T-cell (primary cell): ENCODE data around the gene AP1M2. TPM values are rescaled to one million over a fixed set of nuclear protein-coding genes. Genes with fewer than 3 reads are reported as not detected.

Source experiments
- ATAC-seq, 4 experiments: fragments of 200-7000 bp in 3 of 4; fragments of 150-1000 bp in 1 of 4; cut with Tn5 transposase; replicated peaks in 1 of 4; 1 replicate in 3 of 4; 2 replicates in 1 of 4; pipeline ENCODE4 v1.10.0; 2021; ENCODE audit warnings: moderate library complexity in 3 of 4, mild to moderate bottlenecking in 2 of 4, moderate number of reproducible peaks in 1 of 4
- CTCF ChIA-PET, 2 donors: fragments of 300-600 bp; sonication (Branson Sonifier 250); formaldehyde crosslinking; loops; one replicate each; lab custom pipeline; 2022; ENCODE audit warnings: antibody characterized with exemption in 2 of 2; lab: Charles Lee
- POLR2A ChIA-PET, 2 donors: fragments of 300-600 bp; sonication (Branson Sonifier 250); formaldehyde crosslinking; loops; one replicate each; lab custom pipeline; 2022; ENCODE audit warnings: antibody characterized with exemption in 2 of 2; lab: Charles Lee
- DNase-seq, 35 experiments: peaks; one replicate each; pipeline versions ENCODE4 v3.0.0 to v3.0.0-alpha.2; 2013 to 2023
- H3K27ac ChIP-seq: one replicate; pipeline ENCODE4 v1.5.1; 2013; ENCODE audit warnings: low read length
- H3K27me3 ChIP-seq, 2 experiments: replicated peaks in 1 of 2; 1 replicate in 1 of 2; 2 replicates in 1 of 2; pipeline versions ENCODE4 v1.6.1 to v1.7.0; 2013; ENCODE audit warnings: low read length in 1 of 2, mixed read lengths in 1 of 2; ENCODE audit not compliant: control insufficient read depth in 2 of 2, insufficient read depth in 2 of 2; ENCODE audit errors: extremely low read depth in 1 of 2
- H3K36me3 ChIP-seq, 2 donors: 1 replicate in 1 of 2; 2 replicates in 1 of 2; pipeline versions ENCODE4 v1.6.1 to v1.7.0; 2013; ENCODE audit warnings: low read length in 1 of 2; ENCODE audit not compliant: control insufficient read depth in 2 of 2, insufficient read depth in 1 of 2; ENCODE audit errors: extremely low read depth in 1 of 2
- H3K4me1 ChIP-seq, 2 experiments: 1 replicate in 1 of 2; 2 replicates in 1 of 2; pipeline versions ENCODE4 v1.6.1 to v1.7.0; 2013; ENCODE audit warnings: low read length in 2 of 2, mixed read lengths in 1 of 2; ENCODE audit not compliant: insufficient read depth in 2 of 2, control insufficient read depth in 1 of 2; ENCODE audit errors: extremely low read depth in 1 of 2
- H3K4me3 ChIP-seq, 2 donors: 1 replicate in 1 of 2; 2 replicates in 1 of 2; pipeline versions ENCODE4 v1.5.1 to v1.7.0; 2013; ENCODE audit warnings: mild to moderate bottlenecking in 2 of 2, low read length in 1 of 2, moderate library complexity in 1 of 2; ENCODE audit not compliant: control insufficient read depth in 1 of 2; ENCODE audit errors: extremely low read depth in 1 of 2
- H3K9me3 ChIP-seq: 2 replicates; pipeline ENCODE4 v1.7.0; 2013
- H3K27ac Mint-ChIP-seq, 2 donors: one replicate each; pipeline ENCODE4 v1.8.0; 2020 to 2021; ENCODE audit warnings: mild to moderate bottlenecking in 2 of 2, mixed read lengths in 2 of 2
- H3K27me3 Mint-ChIP-seq, 2 donors: one replicate each; pipeline ENCODE4 v1.8.0; 2021 to 2022; ENCODE audit warnings: mixed read lengths in 2 of 2
- H3K36me3 Mint-ChIP-seq: one replicate; pipeline ENCODE4 v1.8.0; 2021; ENCODE audit warnings: mixed read lengths
- H3K4me1 Mint-ChIP-seq, 3 donors: one replicate each; pipeline ENCODE4 v1.8.0; 2020 to 2022; ENCODE audit warnings: mixed read lengths in 3 of 3, mild to moderate bottlenecking in 1 of 3
- H3K4me3 Mint-ChIP-seq, 3 donors: one replicate each; pipeline ENCODE4 v1.8.0; 2020 to 2022; ENCODE audit warnings: mild to moderate bottlenecking in 3 of 3, mixed read lengths in 3 of 3, moderate library complexity in 3 of 3
- H3K9me3 Mint-ChIP-seq, 3 donors: one replicate each; pipeline ENCODE4 v1.8.0; 2020 to 2022; ENCODE audit warnings: mixed read lengths in 3 of 3
- whole genome bisulfite sequencing: methylation state at CpG from one replicate; pipeline ENCODE4 v1.1.5; 2013; ENCODE audit warnings: missing lambda C conversion rate; ENCODE audit not compliant: insufficient coverage; 5-methylcytosine and 5-hydroxymethylcytosine counted together
- total RNA-seq, 35 experiments: library from RNA in 6 of 35; stranded (reverse) in 6 of 35; fragments of 120-200 nt in 1 of 35; gene quantifications; one replicate each; pipeline versions ENCODE4 v1.2.1 to v1.2.4 and lab custom pipeline; 2013 to 2026

AP1M2 gene
- total RNA-seq, 5 donors from 2014 or later (not counting 1 experiment from before 2014, with no cell fraction given): 0.30 to 1.6 (median 1.1) TPM; not detected in 2

GRCh38 chr19:10568826-10569651 is 18.1 kb downstream of the AP1M2 start, which contains the start of gene CDKN2D:
Gene CDKN2D, minus strand, starts transcription at chr19:10568979. Its CDS starts 326 bp downstream, at chr19:10568653.
- ATAC-seq (peak; percentile 75 to 77 (median 76)), DNase-seq (peak; percentile 99 to 100 (median 100))
- Mint-ChIP-seq H3K36me3 (no peaks in the 10 kb centered on the region), H3K9me3 (no peaks in the 10 kb centered on the region), H3K4me3 (peak within 1 kb of the TSS; percentile 93 to 97 (median 95)), H3K27me3 (no peaks in the 10 kb centered on the region), H3K4me1 (peaks cover 43 to 54% (median 51%) of the 10 kb centered on the region in 3 donors), H3K27ac (peak within 1 kb of the TSS; percentile 97 to 98)
- H3K27me3 ChIP-seq: no peaks in the 10 kb centered on the region
- H3K27ac ChIP-seq: peak within 1 kb of the TSS; percentile 78
- H3K4me3 ChIP-seq: peak within 1 kb of the TSS; percentile 74 to 100
- H3K36me3 ChIP-seq: peaks cover 0 to 9% of the 10 kb centered on the region in 2 donors
- 0% methylated on average over 56 of the region's 71 CpGs for WGBS
- H3K4me1 ChIP-seq: peaks cover 22 to 50% of the 10 kb centered on the region in 2 experiments
- H3K9me3 ChIP-seq: no peaks in the 10 kb centered on the region
- ChIA-PET CTCF (interaction anchor here in 1 of 2 donors (0.5 kb wide), 1 partner anchor 57 kb away, joined by 5 read pairs; no protein-coding TSS in a partner anchor), POLR2A (interaction anchor here in 1 of 2 donors (0.5 kb wide), 1 partner anchor 310 kb away, joined by 3 read pairs; no protein-coding TSS in a partner anchor)

- peak overlapping the region; percentile 93 to 97 (median 95) for H3K4me3 Mint-ChIP-seq
- ChIA-PET POLR2A (interaction anchor here in 1 of 2 donors (0.7 kb wide), 1 partner anchor 875 kb away, joined by 3 read pairs; no protein-coding TSS in a partner anchor), CTCF (interaction anchor here in 1 of 2 donors (0.7 to 1.3 kb wide), 2 partner anchors 15 to 87 kb away, joined by 3 read pairs; no protein-coding TSS in a partner anchor)
- peak overlapping the region; percentile 97 to 98 for H3K27ac Mint-ChIP-seq
- under 1% methylated on average over 57 of the region's 58 CpGs for WGBS
- Histone ChIP-seq H3K4me3 (peak overlapping the region; percentile 74 to 100), H3K9me3 (no peaks in the 10 kb centered on the region), H3K27me3 (no peaks in the 10 kb centered on the region), H3K4me1 (peaks cover 22 to 55% of the 10 kb centered on the region in 2 experiments), H3K36me3 (peaks cover 0 to 12% of the 10 kb centered on the region in 2 donors), H3K27ac (peak overlapping the region; percentile 78)
- H3K4me1 Mint-ChIP-seq: peaks cover 43 to 54% (median 54%) of the 10 kb centered on the region in 3 donors
- DNase-seq (peak in 28 of 35 experiments; percentile 35 to 78 (median 58)), ATAC-seq (peak; percentile 14 to 29 (median 22))
- H3K36me3 Mint-ChIP-seq: no peaks in the 10 kb centered on the region
- no peaks in the 10 kb centered on the region for H3K9me3 Mint-ChIP-seq
- no peaks in the 10 kb centered on the region for H3K27me3 Mint-ChIP-seq
Measured at GRCh38 chr19:10568062-10568825, 18.9 kb downstream of the AP1M2 start.

GRCh38 chr19:10567656-10568055 is 19.5 kb downstream of the AP1M2 start:
- no peaks in the 10 kb centered on the region for H3K27me3 ChIP-seq
- peaks cover 0 to 13% of the 10 kb centered on the region in 2 donors for H3K36me3 ChIP-seq
- CTCF ChIA-PET: interaction anchor here in 1 of 2 donors (0.7 to 1.3 kb wide), 2 partner anchors 14 to 88 kb away, joined by 3 read pairs; no protein-coding TSS in a partner anchor
- peak in 1 of 35 experiments; percentile 46 for DNase-seq
- H3K9me3 ChIP-seq: no peaks in the 10 kb centered on the region
- POLR2A ChIA-PET: interaction anchor here in 1 of 2 donors (0.5 kb wide), 1 partner anchor 84 kb away, joined by 8 read pairs; no protein-coding TSS in a partner anchor
- H3K4me3 Mint-ChIP-seq: peak overlapping the region; percentile 93 to 97 (median 95)
- H3K4me1 Mint-ChIP-seq: peaks cover 43 to 54% (median 53%) of the 10 kb centered on the region in 3 donors
- no peaks in the 10 kb centered on the region for H3K9me3 Mint-ChIP-seq
- peak overlapping the region; percentile 97 to 98 for H3K27ac Mint-ChIP-seq
- peaks cover 22 to 54% of the 10 kb centered on the region in 2 experiments for H3K4me1 ChIP-seq
- H3K27ac ChIP-seq: peak overlapping the region; percentile 78
- H3K27me3 Mint-ChIP-seq: no peaks in the 10 kb centered on the region
- no peak for ATAC-seq
- peak overlapping the region; percentile 74 to 100 for H3K4me3 ChIP-seq
- no CpG with 5 or more reads among the region's 5 CpGs for WGBS
- no peaks in the 10 kb centered on the region for H3K36me3 Mint-ChIP-seq

- H3K36me3 Mint-ChIP-seq: no peaks in the 10 kb centered on the region
- H3K27me3 Mint-ChIP-seq: no peaks in the 10 kb centered on the region
- H3K9me3 Mint-ChIP-seq: no peaks in the 10 kb centered on the region
- Histone ChIP-seq H3K4me1 (peaks cover 22 to 52% of the 10 kb centered on the region in 2 experiments), H3K27me3 (no peaks in the 10 kb centered on the region), H3K36me3 (peaks cover 0 to 20% of the 10 kb centered on the region in 2 donors), H3K27ac (peak overlapping the region; percentile 78), H3K9me3 (no peaks in the 10 kb centered on the region), H3K4me3 (peak overlapping the region; percentile 74 to 100)
- ChIA-PET POLR2A (interaction anchor here in 1 of 2 donors (0.5 to 0.6 kb wide), 2 partner anchors 32 to 85 kb away, joined by 3 to 8 read pairs; no protein-coding TSS in a partner anchor), CTCF (interaction anchor here in 1 of 2 donors (0.6 to 1.3 kb wide), 3 partner anchors 13 to 59 kb away, joined by 3 to 4 read pairs (median 3); no protein-coding TSS in a partner anchor)
- peak overlapping the region; percentile 97 to 98 for H3K27ac Mint-ChIP-seq
- WGBS: 21% methylated on average over 19 of the region's 19 CpGs
- H3K4me1 Mint-ChIP-seq: peaks cover 40 to 48% (median 46%) of the 10 kb centered on the region in 3 donors
- DNase-seq (peak; percentile 32 to 81 (median 59)), ATAC-seq (peak in 2 of 4 experiments; percentile 3)
- H3K4me3 Mint-ChIP-seq: peak overlapping the region; percentile 93 to 97 (median 95)
Measured at GRCh38 chr19:10566658-10567410, 20.3 kb downstream of the AP1M2 start.

- Mint-ChIP-seq H3K27me3 (no peaks in the 10 kb centered on the region), H3K36me3 (peaks cover 4% of the 10 kb centered on the region), H3K27ac (peak overlapping the region; percentile 97 to 98), H3K4me3 (peak overlapping the region; percentile 93 to 97 (median 95)), H3K9me3 (no peaks in the 10 kb centered on the region), H3K4me1 (peaks cover 43 to 52% (median 46%) of the 10 kb centered on the region in 3 donors)
- peaks cover 22 to 55% of the 10 kb centered on the region in 2 experiments for H3K4me1 ChIP-seq
- DNase-seq: no peak
- peak overlapping the region; percentile 78 for H3K27ac ChIP-seq
- ChIA-PET POLR2A (interaction anchor here in 1 of 2 donors (0.6 kb wide), 1 partner anchor 33 kb away, joined by 3 read pairs; no protein-coding TSS in a partner anchor), CTCF (interaction anchor here in 1 of 2 donors (0.6 to 0.9 kb wide), 3 partner anchors 15 to 59 kb away, joined by 3 to 6 read pairs (median 4); no protein-coding TSS in a partner anchor)
- no peaks in the 10 kb centered on the region for H3K27me3 ChIP-seq
- peaks cover 2 to 24% of the 10 kb centered on the region in 2 donors for H3K36me3 ChIP-seq
- WGBS: 0% methylated on average over 1 of the region's 4 CpGs
- no peak for ATAC-seq
- H3K4me3 ChIP-seq: peak overlapping the region; percentile 74 to 100
- H3K9me3 ChIP-seq: no peaks in the 10 kb centered on the region
Measured at GRCh38 chr19:10566408-10566657, 20.8 kb downstream of the AP1M2 start.
